HG03064 (cell line): ENCODE results near the gene LBX2.
"Not testable (repeated sequence)": the region's sequence is repeated elsewhere in the genome, so short reads cannot be mapped to it uniquely, and the experiment has no call there.

Experiments
- ATAC-seq: cut with Tn5 transposase; IDR thresholded peaks from one replicate; pipeline ENCODE4 v1.9.1; 2021; ENCODE audit warnings: low read depth; ENCODE audit not compliant: unreplicated experiment

LBX2 gene

GRCh38 chr2:74488643-74489481 is 10.5 kb downstream of the LBX2 start:
- no peak for ATAC-seq

- ATAC-seq, result no peak
Observed at GRCh38 chr2:74486141-74486540, 13.3 kb downstream of the LBX2 start.

DNA sequence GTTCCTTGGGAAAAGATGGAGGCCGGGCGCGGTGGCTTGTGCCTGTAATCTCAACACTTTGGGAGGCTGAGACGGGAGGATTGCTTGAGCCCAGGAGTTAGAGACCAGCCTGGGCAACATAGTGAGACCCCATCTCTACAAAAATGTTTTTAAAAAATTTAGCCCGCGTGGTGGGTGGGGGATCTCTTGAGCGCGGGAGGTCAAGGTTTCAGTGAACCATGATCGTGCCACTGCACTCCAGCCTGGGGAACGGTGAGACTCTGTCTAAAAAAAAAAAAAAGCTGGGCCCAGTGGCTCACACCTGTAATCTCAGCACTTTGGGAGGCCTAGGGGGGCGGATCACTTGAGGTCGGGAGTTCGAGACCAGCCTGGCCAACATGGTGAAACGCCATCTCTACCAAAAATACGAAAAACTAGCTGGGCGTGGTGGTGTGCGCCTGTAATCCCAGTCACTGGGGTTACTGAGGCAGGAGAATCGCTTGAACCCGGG is 15.7 kb downstream of the LBX2 start:
- not testable (repeated sequence) for ATAC-seq

GRCh38 chr2:74482801-74483674 is 16.4 kb downstream of the LBX2 start, which contains the start of the genes CCDC142 and TTC31:
CCDC142 (minus strand) TSS chr2:74482998; CDS start chr2:74482837, 161 bp downstream.
TTC31 (plus strand) TSS chr2:74483081; CDS start chr2:74483096, 15 bp downstream.
- ATAC-seq, result peak; percentile 87

GRCh38 chr2:74481961-74482800 is 17.2 kb downstream of the LBX2 start:
- peak; percentile 34 for ATAC-seq

DNA sequence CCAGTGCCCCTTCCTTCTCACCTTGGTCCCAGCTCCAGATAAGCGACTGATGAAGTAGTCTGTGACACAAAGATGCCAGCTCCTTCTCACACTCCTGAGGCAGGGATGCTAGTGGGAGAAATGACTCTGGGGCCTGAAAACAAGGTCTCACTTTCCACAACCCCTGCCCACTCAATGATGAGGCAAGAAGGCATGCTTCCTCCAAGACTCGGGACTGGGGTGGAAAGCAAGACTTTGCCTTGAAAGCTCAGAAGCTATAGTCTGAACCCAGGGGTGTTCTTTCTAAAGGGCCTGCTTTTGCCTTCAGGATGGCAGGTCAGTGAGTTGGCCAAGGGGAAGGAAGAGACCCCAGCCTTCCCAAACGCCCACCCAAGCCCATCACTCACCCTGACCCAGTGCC is 18.0 kb downstream of the LBX2 start:
- no peak for ATAC-seq

DNA sequence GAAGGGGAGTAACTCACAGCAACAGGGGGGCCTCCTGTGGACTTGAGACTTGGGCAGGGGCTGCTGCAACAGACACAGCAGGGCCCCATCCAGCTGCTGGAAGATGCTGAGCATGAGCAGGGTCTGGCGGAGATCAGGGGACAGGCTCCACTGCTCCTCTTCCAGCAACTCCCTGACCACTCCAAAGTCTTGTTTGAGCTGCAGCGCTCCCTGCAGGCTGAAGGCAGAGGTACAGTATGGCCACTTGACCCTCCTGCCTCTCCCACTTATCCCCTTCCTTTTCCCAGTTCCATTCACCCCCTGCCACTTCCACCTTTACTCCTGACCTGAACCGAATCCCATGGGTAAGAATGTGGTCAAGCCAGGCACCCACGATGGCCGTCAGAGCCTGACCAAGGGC is 24.5 kb downstream of the LBX2 start:
- ATAC-seq, result no peak

GRCh38 chr2:74474481-74474880 is 24.9 kb downstream of the LBX2 start:
- no peak for ATAC-seq

DNA sequence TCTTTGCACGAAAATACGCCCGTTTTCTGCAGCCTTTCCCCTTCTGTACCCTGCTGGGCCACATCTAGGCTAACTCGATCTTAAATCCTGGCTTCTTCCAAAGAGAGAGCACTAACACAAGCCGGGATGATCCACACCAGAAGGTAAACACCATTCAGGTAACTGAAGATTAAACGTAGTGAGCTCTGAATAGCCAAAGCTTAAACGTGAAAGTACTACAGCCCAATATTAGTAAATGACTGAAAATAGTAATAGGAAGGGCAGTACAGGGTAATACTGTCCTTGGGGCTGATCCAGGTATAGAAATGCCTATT is 26.5 kb downstream of the LBX2 start:
- no peak for ATAC-seq

DNA sequence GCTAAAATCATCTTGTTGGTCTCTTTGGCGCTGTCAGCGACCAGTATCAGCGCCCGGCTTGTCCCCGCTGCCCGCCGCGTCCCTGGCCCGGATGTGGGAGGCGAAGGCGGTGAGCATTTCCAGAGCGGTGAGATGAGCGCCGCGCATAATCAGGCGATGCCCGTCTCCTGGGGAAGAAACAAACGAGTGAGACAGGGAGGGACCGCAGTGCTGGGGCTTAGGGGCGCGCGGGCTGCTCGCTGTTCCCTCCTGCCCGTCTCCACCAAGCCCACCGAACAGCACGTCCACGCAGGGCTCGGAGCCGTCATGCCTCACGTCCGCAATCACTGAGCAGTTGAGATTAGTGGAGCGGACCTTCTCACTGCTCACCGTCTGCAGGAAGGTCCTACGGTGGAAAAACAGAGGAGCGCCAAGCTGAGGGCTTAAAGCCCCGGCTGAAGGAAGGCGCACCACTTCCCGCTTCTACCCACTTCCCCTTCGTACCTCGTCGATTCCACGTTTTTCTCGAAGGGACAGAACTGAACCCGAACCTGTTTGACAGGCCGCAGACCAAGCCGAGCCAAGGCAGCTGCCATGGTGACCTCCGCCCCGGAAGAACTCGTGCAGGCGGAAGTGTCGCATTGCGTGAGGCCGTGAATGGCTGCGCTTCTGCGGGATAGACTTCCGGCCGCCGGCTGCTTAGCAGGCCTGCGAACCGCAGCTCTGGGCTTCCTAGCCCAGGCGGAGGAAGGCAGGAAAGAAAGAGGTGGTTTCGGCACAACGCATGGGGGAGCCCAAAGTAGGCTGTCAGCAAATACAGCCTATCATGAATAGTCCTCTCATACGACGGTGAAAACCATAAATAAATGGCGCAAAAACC is 27.1 kb downstream of the LBX2 start, which contains the start of gene MRPL53:
Gene MRPL53 (minus strand): TSS at position 595 of the 859 bp plus-strand sequence. CDS start 20 bp downstream, at position 575.
- ATAC-seq, result peak; percentile 81

- no peak for ATAC-seq
Observed at GRCh38 chr2:74471332-74472065, 27.9 kb downstream of the LBX2 start.

DNA sequence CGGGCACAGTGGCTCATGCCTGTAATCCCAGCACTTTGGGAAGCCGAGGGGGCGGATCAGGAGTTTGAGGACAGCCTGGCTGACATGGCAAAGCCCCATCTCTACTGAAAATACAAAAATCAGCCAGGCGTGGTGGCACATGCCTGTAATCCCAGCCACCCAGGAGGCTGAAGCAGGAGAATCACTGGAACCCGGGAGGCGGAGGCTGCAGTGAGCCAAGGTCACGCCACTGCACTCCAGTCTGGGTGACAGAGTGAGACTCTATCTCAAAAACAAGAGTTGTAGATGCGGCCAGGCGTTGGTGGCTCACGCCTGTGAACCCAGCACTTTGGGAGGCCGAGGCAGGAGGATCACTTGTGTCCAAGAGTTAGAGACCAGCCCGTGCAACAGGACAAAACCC is 28.7 kb downstream of the LBX2 start:
- ATAC-seq, result not testable (repeated sequence)

GRCh38 chr2:74464406-74464805 is 35.0 kb downstream of the LBX2 start:
- ATAC-seq, result no peak

DNA sequence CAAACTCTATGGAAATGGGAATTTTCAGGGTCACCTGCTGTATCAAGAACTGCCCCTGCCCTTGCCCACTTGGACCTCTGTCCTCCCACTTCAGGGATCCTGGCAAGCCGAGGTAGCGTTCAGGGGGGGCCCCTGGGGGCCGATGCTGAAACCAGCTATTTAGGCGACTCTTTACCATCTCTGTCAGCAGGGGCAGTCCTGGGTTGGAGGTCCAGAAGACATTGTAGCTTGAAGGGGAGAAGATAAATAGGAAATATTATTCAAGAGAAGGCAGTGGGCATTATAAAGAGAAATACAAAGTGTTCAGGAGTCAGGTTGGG is 36.7 kb downstream of the LBX2 start:
- ATAC-seq, result no peak

DNA sequence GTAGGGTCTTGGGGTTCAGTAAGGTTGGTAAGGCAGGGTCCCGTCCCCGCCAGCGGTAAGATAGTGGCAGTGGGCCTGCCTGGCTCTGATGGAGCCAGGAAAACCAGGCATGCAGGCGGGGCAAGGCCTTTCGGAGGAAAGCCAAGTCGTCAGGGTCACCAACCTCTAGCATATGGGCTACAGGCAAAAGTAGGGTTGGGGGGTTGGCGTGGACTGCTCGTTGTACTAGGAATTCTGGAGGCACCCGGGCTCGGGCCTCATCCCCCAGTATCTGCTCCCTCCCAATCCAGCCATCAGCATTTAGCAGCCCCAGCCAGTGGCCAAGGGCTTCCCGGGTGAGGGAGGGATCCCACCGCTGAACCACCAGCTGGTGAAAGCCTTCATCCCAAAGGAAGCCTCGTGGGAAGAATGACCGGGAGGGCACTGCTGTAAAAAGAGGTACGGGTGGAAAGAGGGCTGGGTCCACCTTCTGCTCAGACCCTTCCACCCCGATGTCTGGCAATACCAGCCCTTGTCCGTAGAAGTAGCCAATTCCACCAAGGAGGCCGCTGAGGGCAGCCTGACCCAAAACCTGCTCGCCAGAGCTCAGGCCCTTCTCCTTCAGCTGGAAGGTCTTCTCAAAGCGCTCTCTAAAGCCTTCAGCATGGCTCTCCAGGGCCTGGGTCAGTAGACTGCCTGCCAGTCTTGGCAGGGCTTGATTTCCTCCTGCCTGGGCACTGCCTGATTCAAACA is 37.2 kb downstream of the LBX2 start:
- ATAC-seq, result no peak

GRCh38 chr2:74461187-74462053 is 38.0 kb downstream of the LBX2 start:
- no peak for ATAC-seq

DNA sequence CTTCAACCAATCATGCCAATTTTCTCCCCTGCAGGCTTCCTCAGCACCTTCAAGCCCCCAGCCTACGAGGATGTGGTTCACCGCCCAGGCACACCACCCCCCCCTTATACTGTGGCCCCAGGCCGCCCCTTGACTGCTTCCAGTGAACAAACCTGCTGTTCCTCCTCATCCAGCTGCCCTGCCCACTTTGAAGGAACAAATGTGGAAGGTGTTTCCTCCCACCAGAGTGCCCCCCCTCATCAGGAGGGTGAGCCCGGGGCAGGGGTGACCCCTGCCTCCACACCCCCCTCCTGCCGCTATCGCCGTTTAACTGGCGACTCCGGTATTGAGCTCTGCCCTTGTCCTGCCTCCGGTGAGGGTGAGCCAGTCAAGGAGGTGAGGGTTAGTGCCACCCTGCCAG is 39.2 kb downstream of the LBX2 start:
- not testable (repeated sequence) for ATAC-seq
